Activated CD8-positive, alpha-beta memory T cell treated with anti-CD3 and anti-CD28 coated beads for 24 hours (primary cell): ENCODE measurements around the gene SNAPC2.
"Not testable (repeated sequence)": the region's sequence is repeated elsewhere in the genome, so short reads cannot be mapped to it uniquely, and the experiment has no call there.

Experiments used
- DNase-seq: peaks from one replicate; pipeline ENCODE4 v3.0.0-alpha.2; 2020

Gene SNAPC2

GRCh38 chr19:7923295-7924191 is 3.4 kb downstream of the SNAPC2 start:
- DNase-seq, result no peak

- no peak for DNase-seq
These were observed 4.1 kb downstream of the SNAPC2 start for GRCh38 chr19:7924241-7924640.

GRCh38 chr19:7924651-7925170 is 4.6 kb downstream of the SNAPC2 start:
- DNase-seq, result no peak

GRCh38 chr19:7925171-7925851 is 5.2 kb downstream of the SNAPC2 start:
- peak; percentile 90 for DNase-seq

GRCh38 chr19:7926021-7926726 is 6.0 kb downstream of the SNAPC2 start, which contains the start of gene CTXN1:
Gene CTXN1 (minus strand): TSS chr19:7926135. CDS start chr19:7925538, 597 bp downstream.
- peak; percentile 91 for DNase-seq

GRCh38 chr19:7926727-7927604 is 6.8 kb downstream of the SNAPC2 start:
- no peak for DNase-seq

- no peak for DNase-seq
These were observed 7.6 kb downstream of the SNAPC2 start for GRCh38 chr19:7927605-7928333.

GRCh38 chr19:7928334-7928706 is 8.2 kb downstream of the SNAPC2 start:
- DNase-seq, result no peak

- peak; percentile 81 for DNase-seq
These were observed 8.9 kb downstream of the SNAPC2 start for GRCh38 chr19:7928741-7929701.

- DNase-seq, result not testable (repeated sequence)
These were observed 9.9 kb downstream of the SNAPC2 start for GRCh38 chr19:7930030-7930429.

- no peak for DNase-seq
These were observed 10.6 kb downstream of the SNAPC2 start for GRCh38 chr19:7930765-7931164.

- DNase-seq, result no peak
These were observed 11.3 kb downstream of the SNAPC2 start for GRCh38 chr19:7931221-7932061.

- no peak for DNase-seq
These were observed 12.3 kb downstream of the SNAPC2 start for GRCh38 chr19:7932276-7932929.

GRCh38 chr19:7932930-7933300 is 12.8 kb downstream of the SNAPC2 start:
- no peak for DNase-seq

GRCh38 chr19:7933411-7933810 is 13.3 kb downstream of the SNAPC2 start:
- no peak for DNase-seq

GRCh38 chr19:7933828-7934725 is 13.9 kb downstream of the SNAPC2 start:
- no peak for DNase-seq

- no peak for DNase-seq
These were observed 14.6 kb downstream of the SNAPC2 start for GRCh38 chr19:7934766-7935165.

GRCh38 chr19:7940841-7941240 is 20.7 kb downstream of the SNAPC2 start:
- no peak for DNase-seq
